ENCODE data around the gene DCDC2C.

DNA sequence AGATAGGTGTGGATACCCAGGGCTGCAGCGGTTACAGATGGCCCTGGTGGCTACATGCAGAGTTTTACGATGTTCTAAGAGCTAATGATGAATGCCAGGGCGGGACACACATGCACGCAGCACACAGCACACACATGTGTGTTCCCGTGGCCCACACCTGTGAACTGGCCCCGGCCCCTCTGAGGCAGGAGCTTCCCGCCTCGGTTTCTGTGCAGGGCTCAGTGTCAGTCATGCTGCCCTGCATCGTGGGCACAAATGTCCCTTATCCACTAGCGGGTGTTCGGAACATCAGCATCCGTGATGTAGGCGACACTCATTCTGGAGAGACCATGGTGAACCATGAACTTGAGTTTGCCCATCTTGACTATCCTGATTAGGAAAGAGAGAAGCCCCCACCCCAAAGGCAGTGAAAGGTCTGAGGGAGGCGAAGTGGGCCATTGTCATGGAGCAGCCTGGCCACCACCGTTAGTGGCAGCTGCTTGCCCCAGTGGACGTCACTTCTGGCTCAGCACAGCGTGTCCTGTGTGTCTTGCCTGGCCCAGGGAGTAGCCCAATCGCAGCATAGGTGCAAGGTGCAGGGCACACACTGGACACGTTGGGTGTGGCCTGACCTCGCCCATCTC, 43.8 kb downstream of the DCDC2C start:
- TF ChIP-seq, protein P1, sequence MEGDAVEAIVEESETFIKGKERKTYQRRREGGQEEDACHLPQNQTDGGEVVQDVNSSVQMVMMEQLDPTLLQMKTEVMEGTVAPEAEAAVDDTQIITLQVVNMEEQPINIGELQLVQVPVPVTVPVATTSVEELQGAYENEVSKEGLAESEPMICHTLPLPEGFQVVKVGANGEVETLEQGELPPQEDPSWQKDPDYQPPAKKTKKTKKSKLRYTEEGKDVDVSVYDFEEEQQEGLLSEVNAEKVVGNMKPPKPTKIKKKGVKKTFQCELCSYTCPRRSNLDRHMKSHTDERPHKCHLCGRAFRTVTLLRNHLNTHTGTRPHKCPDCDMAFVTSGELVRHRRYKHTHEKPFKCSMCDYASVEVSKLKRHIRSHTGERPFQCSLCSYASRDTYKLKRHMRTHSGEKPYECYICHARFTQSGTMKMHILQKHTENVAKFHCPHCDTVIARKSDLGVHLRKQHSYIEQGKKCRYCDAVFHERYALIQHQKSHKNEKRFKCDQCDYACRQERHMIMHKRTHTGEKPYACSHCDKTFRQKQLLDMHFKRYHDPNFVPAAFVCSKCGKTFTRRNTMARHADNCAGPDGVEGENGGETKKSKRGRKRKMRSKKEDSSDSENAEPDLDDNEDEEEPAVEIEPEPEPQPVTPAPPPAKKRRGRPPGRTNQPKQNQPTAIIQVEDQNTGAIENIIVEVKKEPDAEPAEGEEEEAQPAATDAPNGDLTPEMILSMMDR (conservative IDR thresholded peaks at IDR 0.05): no peak
- no peak for TF ChIP-seq EZH2 (IDR thresholded peaks at IDR 0.05; ENCODE audit: low read depth)

Measured in PC-9 (cell line).